ENCODE data around the gene NINJ1. TPM values are rescaled to one million over a fixed set of nuclear protein-coding genes. Genes with fewer than 3 reads are reported as not detected.

NINJ1 gene
- total and polyA plus RNA-seq, 2 donors (not counting 1 experiment from before 2014, with no cell fraction given) = 8.3 to 13.2 TPM

DNA sequence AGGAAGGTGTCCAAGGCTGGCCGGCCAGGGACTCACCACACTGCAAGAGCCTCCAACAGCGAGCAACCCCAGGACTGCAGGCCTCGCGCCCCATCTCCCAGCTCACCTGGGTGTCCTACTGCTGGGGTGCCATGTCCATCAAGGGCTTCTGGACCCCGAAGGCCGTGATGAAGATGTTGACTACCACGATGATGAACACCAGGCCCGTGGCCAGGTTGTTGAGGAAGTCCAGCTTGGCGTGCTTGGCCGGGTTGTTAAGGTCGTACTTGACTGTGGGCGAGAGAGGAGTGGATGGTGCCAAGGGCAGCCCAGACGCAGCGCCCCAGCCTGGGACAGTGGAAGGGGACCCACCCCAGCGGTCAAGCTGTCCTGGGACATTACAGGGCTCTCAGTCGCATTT lies 9.3 kb downstream of the NINJ1 start:
- Histone ChIP-seq H3K9ac (ENCODE audit: low read length) (no peak overlapping the region), H2AFZ (ENCODE audit: insufficient read depth, low read depth, low read length, poor library complexity, severe bottlenecking) (no peak overlapping the region), H3K79me2 (ENCODE audit: control insufficient read depth, insufficient read depth, low read length) (no peaks in the 10 kb centered on the region), H3K4me3 (ENCODE audit: control extremely low read depth in 1 of 5, extremely low read depth in 1 of 5, insufficient read depth in 1 of 5, low read depth in 2 of 5, low read length in 4 of 5) (no peak overlapping the region), H3K27ac (ENCODE audit: low read length in 2 of 2) (no peak overlapping the region), H3K36me3 (replicated peaks in 1 of 2; ENCODE audit: control extremely low read depth in 1 of 2, control insufficient read depth in 1 of 2, extremely low read depth in 1 of 2, insufficient read depth in 2 of 2, low read length in 1 of 2) (no peaks in the 10 kb centered on the region), H3K27me3 (replicated peaks in 1 of 4; ENCODE audit: control extremely low read depth in 1 of 4, control insufficient read depth in 3 of 4, insufficient read depth in 4 of 4, low read length in 3 of 4) (no peaks in the 10 kb centered on the region), H3K9me3 (ENCODE audit: control extremely low read depth in 1 of 3, control insufficient read depth in 2 of 3, insufficient read depth in 1 of 3, low read length in 2 of 3) (no peaks in the 10 kb centered on the region), H3K4me1 (ENCODE audit: control insufficient read depth in 2 of 2, insufficient read depth in 2 of 2, low read length in 2 of 2) (peaks cover 13 to 26% of the 10 kb centered on the region in 2 donors), H4K20me1 (ENCODE audit: control insufficient read depth, insufficient read depth, low read length, poor library complexity, severe bottlenecking) (no peaks in the 10 kb centered on the region), H3K4me2 (replicated peaks; ENCODE audit: low read depth, low read length, poor library complexity, severe bottlenecking) (no peak overlapping the region)
- H3K27me3 Mint-ChIP-seq = no peaks in the 10 kb centered on the region
- ChIA-PET CTCF (interaction anchor here (0.6 kb wide), 1 partner anchor 152 kb away, joined by 4 read pairs; no protein-coding TSS in a partner anchor), POLR2A (no interaction called here)
- TF ChIP-seq, protein P1, sequence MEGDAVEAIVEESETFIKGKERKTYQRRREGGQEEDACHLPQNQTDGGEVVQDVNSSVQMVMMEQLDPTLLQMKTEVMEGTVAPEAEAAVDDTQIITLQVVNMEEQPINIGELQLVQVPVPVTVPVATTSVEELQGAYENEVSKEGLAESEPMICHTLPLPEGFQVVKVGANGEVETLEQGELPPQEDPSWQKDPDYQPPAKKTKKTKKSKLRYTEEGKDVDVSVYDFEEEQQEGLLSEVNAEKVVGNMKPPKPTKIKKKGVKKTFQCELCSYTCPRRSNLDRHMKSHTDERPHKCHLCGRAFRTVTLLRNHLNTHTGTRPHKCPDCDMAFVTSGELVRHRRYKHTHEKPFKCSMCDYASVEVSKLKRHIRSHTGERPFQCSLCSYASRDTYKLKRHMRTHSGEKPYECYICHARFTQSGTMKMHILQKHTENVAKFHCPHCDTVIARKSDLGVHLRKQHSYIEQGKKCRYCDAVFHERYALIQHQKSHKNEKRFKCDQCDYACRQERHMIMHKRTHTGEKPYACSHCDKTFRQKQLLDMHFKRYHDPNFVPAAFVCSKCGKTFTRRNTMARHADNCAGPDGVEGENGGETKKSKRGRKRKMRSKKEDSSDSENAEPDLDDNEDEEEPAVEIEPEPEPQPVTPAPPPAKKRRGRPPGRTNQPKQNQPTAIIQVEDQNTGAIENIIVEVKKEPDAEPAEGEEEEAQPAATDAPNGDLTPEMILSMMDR (IDR thresholded peaks at IDR 0.05) = no peak
- no peak for TF ChIP-seq EZH2 (IDR thresholded peaks at IDR 0.05; ENCODE audit: borderline replicate concordance, insufficient read depth, low read depth, low read length, poor library complexity, severe bottlenecking)
- H3K9me3 Mint-ChIP-seq (ENCODE audit: insufficient read depth) = no peaks in the 10 kb centered on the region
- peaks cover 33% of the 10 kb centered on the region for H3K4me1 Mint-ChIP-seq
- intact Hi-C loops (cut with micrococcal nuclease) = no loop called here
- 97% methylated on average over 16 of the region's 16 CpGs for WGBS (ENCODE audit: insufficient coverage)
- H3K4me3 Mint-ChIP-seq = no peak overlapping the region
- ATAC-seq (ENCODE audit: low read depth) = no peak
- no peak overlapping the region for H3K27ac Mint-ChIP-seq
- DNase-seq = no peak

DNA sequence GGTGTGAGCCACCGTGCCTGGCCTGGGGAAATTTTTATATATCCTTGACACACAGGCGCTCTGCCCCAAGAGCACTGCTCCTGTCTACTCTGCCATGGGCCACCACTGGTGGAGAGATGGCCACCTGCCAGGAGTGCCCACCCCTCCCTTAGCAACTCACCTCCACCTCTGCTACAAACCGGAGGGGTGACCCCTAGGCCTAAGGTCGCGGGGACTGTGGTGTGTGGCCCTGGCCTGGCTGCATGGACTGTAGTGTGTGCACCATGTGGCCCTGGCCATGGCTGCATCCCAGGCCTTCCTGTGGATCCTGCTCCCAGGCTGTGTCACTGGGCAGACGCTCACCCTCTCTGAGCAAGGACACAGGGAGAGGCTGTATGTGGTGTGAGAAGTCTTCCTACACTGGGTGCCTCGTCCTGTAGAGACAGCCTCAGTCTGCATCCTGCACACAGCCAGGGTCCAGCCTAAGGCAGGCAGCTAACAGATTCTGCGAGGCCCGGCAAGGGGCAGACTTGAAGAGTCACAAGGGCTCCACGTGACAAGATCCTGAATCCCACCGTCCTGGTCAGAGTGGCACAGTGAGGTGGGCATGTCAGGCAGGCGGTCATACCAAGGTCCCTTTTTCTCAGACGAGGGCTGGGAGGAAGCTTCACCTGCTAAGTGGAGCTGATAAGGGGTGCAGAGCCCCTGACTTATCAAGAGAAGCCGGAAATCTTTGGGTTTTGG lies 10.3 kb downstream of the NINJ1 start:
- peak; percentile 29 for DNase-seq

More for the DNA sequence above, 10.3 kb downstream of the NINJ1 start:
- POLR2A ChIA-PET = no interaction called here
- 92% methylated on average over 13 of the region's 14 CpGs for WGBS (ENCODE audit: insufficient coverage)
- no peak for ATAC-seq (ENCODE audit: low read depth)
- no peaks in the 10 kb centered on the region for H3K27me3 Mint-ChIP-seq
- H3K27ac Mint-ChIP-seq = no peak overlapping the region
- no peak overlapping the region for H3K4me2 ChIP-seq (replicated peaks; ENCODE audit: low read depth, low read length, poor library complexity, severe bottlenecking)
- no peak overlapping the region for H3K27ac ChIP-seq (ENCODE audit: low read length in 2 of 2)
- peaks cover 38% of the 10 kb centered on the region for H3K4me1 Mint-ChIP-seq
- H3K9me3 Mint-ChIP-seq (ENCODE audit: insufficient read depth) = no peaks in the 10 kb centered on the region
- peaks cover 17 to 34% of the 10 kb centered on the region in 2 donors for H3K4me1 ChIP-seq (ENCODE audit: control insufficient read depth in 2 of 2, insufficient read depth in 2 of 2, low read length in 2 of 2)
- no peaks in the 10 kb centered on the region for H3K36me3 ChIP-seq (replicated peaks in 1 of 2; ENCODE audit: control extremely low read depth in 1 of 2, control insufficient read depth in 1 of 2, extremely low read depth in 1 of 2, insufficient read depth in 2 of 2, low read length in 1 of 2)
- H3K9me3 ChIP-seq (ENCODE audit: control extremely low read depth in 1 of 3, control insufficient read depth in 2 of 3, insufficient read depth in 1 of 3, low read length in 2 of 3) = no peaks in the 10 kb centered on the region
- CTCF ChIA-PET = no interaction called here
- intact Hi-C loops (cut with micrococcal nuclease) = no loop called here
- H3K27me3 ChIP-seq (replicated peaks in 1 of 4; ENCODE audit: control extremely low read depth in 1 of 4, control insufficient read depth in 3 of 4, insufficient read depth in 4 of 4, low read length in 3 of 4) = no peaks in the 10 kb centered on the region
- no peak overlapping the region for H3K4me3 Mint-ChIP-seq
- no peak overlapping the region for H2AFZ ChIP-seq (ENCODE audit: insufficient read depth, low read depth, low read length, poor library complexity, severe bottlenecking)
- no peak overlapping the region for H3K9ac ChIP-seq (ENCODE audit: low read length)
- H4K20me1 ChIP-seq (ENCODE audit: control insufficient read depth, insufficient read depth, low read length, poor library complexity, severe bottlenecking) = no peaks in the 10 kb centered on the region
- H3K79me2 ChIP-seq (ENCODE audit: control insufficient read depth, insufficient read depth, low read length) = no peaks in the 10 kb centered on the region
- TF ChIP-seq EZH2 (IDR thresholded peaks at IDR 0.05; ENCODE audit: borderline replicate concordance, insufficient read depth, low read depth, low read length, poor library complexity, severe bottlenecking) = no peak
- TF ChIP-seq, protein P1 (IDR thresholded peaks at IDR 0.05) = no peak
- no peak overlapping the region for H3K4me3 ChIP-seq (ENCODE audit: control extremely low read depth in 1 of 5, extremely low read depth in 1 of 5, insufficient read depth in 1 of 5, low read depth in 2 of 5, low read length in 4 of 5)
